ENCODE measurements around the gene AWAT1. TPM values are rescaled to one million over a fixed set of nuclear protein-coding genes. Genes with fewer than 3 reads are reported as not detected.

Gene AWAT1
- polyA plus RNA-seq, 1 donor (not counting 4 experiments of a cell fraction or from before 2014, with no cell fraction given): not detected

DNA sequence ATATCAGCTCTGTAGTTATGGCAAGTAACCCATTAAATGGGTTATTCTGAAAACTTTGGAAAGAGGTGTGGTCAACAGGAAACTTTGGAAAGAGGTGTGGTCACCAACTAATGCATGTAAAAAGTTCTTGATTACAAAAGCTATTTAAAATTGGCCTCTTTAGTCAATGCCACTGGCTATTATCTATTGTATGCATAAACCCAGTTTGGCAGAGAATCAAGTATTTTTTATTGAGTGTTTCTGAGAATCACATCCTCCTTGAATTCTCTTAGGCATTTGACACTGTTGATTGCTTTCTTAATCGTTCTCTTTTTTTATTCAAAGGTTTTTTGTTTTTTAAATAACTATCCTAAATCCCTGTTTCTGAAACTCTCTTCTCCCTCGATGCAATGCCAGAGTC, 18.0 kb downstream of the AWAT1 start:
- FAIRE-seq (no peak), DNase-seq (ENCODE audit: low read depth, low spot score) (no peak)
- H3K36me3 ChIP-seq (ENCODE audit: control insufficient read depth in 2 of 2, extremely low read depth in 1 of 2, insufficient read depth in 2 of 2, low read length in 2 of 2): no peaks in the 10 kb centered on the region
- no peaks in the 10 kb centered on the region for H3K9me3 ChIP-seq (ENCODE audit: control insufficient read depth, low read depth, low read length)
- H3K9me1 ChIP-seq (ENCODE audit: control insufficient read depth, extremely low read depth, insufficient read depth, low read length): no peaks in the 10 kb centered on the region
- H3K4me2 ChIP-seq (ENCODE audit: control insufficient read depth, extremely low read depth, insufficient read depth, low read depth, low read length): no peak overlapping the region
- peaks cover 18% of the 10 kb centered on the region for H3K4me1 ChIP-seq (ENCODE audit: control insufficient read depth, extremely low read depth, insufficient read depth, low read length)
- H3K79me2 ChIP-seq (ENCODE audit: control insufficient read depth, insufficient read depth, low read length): no peaks in the 10 kb centered on the region
- dilution Hi-C loops (cut with MboI; ENCODE audit: extremely low pct_ligation_motif_present, low sequenced_read_pairs): no loop called here
- H3K27me3 ChIP-seq (ENCODE audit: control insufficient read depth, extremely low read depth, insufficient read depth, low read length): no peaks in the 10 kb centered on the region
- TF ChIP-seq, protein P1, sequence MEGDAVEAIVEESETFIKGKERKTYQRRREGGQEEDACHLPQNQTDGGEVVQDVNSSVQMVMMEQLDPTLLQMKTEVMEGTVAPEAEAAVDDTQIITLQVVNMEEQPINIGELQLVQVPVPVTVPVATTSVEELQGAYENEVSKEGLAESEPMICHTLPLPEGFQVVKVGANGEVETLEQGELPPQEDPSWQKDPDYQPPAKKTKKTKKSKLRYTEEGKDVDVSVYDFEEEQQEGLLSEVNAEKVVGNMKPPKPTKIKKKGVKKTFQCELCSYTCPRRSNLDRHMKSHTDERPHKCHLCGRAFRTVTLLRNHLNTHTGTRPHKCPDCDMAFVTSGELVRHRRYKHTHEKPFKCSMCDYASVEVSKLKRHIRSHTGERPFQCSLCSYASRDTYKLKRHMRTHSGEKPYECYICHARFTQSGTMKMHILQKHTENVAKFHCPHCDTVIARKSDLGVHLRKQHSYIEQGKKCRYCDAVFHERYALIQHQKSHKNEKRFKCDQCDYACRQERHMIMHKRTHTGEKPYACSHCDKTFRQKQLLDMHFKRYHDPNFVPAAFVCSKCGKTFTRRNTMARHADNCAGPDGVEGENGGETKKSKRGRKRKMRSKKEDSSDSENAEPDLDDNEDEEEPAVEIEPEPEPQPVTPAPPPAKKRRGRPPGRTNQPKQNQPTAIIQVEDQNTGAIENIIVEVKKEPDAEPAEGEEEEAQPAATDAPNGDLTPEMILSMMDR (optimal IDR thresholded peaks at IDR 0.05 in 1 of 3, IDR thresholded peaks at IDR 0.05 in 1 of 3, conservative IDR thresholded peaks at IDR 0.05 in 1 of 3; ENCODE audit: extremely low read depth in 1 of 3, insufficient read depth in 2 of 3, low read length in 3 of 3): no peak
- H3K4me3 ChIP-seq (ENCODE audit: control insufficient read depth in 2 of 3, extremely low read depth in 1 of 3, insufficient read depth in 2 of 3, low read depth in 1 of 3, low read length in 3 of 3): no peak overlapping the region
- H4K20me1 ChIP-seq (ENCODE audit: control insufficient read depth, extremely low read depth, insufficient read depth, low read length): no peaks in the 10 kb centered on the region
- H3K9ac ChIP-seq (ENCODE audit: control insufficient read depth, extremely low read depth, insufficient read depth, low read length): no peak overlapping the region
- no peak overlapping the region for H3K27ac ChIP-seq (ENCODE audit: control insufficient read depth, insufficient read depth, low read length)
- no peak overlapping the region for H2AFZ ChIP-seq (ENCODE audit: control insufficient read depth, low read length)

DNA sequence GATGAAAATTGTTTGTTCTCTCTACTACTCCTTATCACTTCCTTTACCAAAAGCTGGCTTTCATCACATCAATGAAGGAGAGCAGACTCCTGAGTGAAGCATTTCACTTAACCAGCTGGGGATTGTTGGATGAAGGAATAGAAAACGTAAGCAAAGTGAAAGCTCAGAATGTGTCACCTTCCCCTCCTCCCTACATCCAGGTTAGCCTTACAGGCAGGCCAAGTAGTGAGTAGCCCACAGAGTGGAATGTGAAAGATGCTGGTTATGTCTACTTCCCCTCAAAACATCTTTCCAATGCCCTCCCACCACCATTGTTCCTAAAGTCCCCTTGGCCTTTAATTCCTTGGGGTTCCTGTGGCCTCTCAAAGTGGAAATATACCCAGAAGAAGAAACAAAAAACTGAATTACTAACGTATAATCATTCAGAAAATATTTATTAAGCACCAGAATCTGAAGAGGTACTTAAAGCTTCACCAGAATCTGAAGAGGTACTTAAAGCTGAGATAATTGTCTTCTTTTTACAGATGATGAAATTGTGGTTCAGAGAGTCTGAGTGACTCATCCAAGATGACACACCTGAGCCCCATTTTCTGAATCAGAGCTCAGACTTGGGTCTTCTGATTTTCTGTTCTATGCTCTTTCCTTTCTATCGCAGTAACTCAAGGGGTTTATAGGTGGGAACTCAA, 19.1 kb downstream of the AWAT1 start:
- Histone ChIP-seq H4K20me1 (ENCODE audit: control insufficient read depth, extremely low read depth, insufficient read depth, low read length) (no peaks in the 10 kb centered on the region), H3K36me3 (ENCODE audit: control insufficient read depth in 2 of 2, extremely low read depth in 1 of 2, insufficient read depth in 2 of 2, low read length in 2 of 2) (no peaks in the 10 kb centered on the region), H3K27ac (ENCODE audit: control insufficient read depth, insufficient read depth, low read length) (peak overlapping the region; percentile 86), H3K4me1 (ENCODE audit: control insufficient read depth, extremely low read depth, insufficient read depth, low read length) (peaks cover 18% of the 10 kb centered on the region), H3K9me1 (ENCODE audit: control insufficient read depth, extremely low read depth, insufficient read depth, low read length) (no peaks in the 10 kb centered on the region), H3K79me2 (ENCODE audit: control insufficient read depth, insufficient read depth, low read length) (no peaks in the 10 kb centered on the region), H2AFZ (ENCODE audit: control insufficient read depth, low read length) (peak overlapping the region; percentile 24), H3K9ac (ENCODE audit: control insufficient read depth, extremely low read depth, insufficient read depth, low read length) (peak overlapping the region; percentile 48), H3K9me3 (ENCODE audit: control insufficient read depth, low read depth, low read length) (no peaks in the 10 kb centered on the region), H3K27me3 (ENCODE audit: control insufficient read depth, extremely low read depth, insufficient read depth, low read length) (no peaks in the 10 kb centered on the region), H3K4me3 (ENCODE audit: control insufficient read depth in 2 of 3, extremely low read depth in 1 of 3, insufficient read depth in 2 of 3, low read depth in 1 of 3, low read length in 3 of 3) (no peak overlapping the region), H3K4me2 (ENCODE audit: control insufficient read depth, extremely low read depth, insufficient read depth, low read depth, low read length) (peak overlapping the region; percentile 62)
- DNase-seq (ENCODE audit: low read depth, low spot score) (peak; percentile 19), FAIRE-seq (peak; percentile 64)
- dilution Hi-C loops (cut with MboI; ENCODE audit: extremely low pct_ligation_motif_present, low sequenced_read_pairs): no loop called here
- TF ChIP-seq, protein P1 (optimal IDR thresholded peaks at IDR 0.05 in 1 of 3, IDR thresholded peaks at IDR 0.05 in 1 of 3, conservative IDR thresholded peaks at IDR 0.05 in 1 of 3; ENCODE audit: extremely low read depth in 1 of 3, insufficient read depth in 2 of 3, low read length in 3 of 3): no peak
- no peak for TF ChIP-seq EZH2 (IDR thresholded peaks at IDR 0.05; ENCODE audit: low read length)

All from keratinocyte (primary cell).